ENCODE data around the gene LARGE2.

DNA sequence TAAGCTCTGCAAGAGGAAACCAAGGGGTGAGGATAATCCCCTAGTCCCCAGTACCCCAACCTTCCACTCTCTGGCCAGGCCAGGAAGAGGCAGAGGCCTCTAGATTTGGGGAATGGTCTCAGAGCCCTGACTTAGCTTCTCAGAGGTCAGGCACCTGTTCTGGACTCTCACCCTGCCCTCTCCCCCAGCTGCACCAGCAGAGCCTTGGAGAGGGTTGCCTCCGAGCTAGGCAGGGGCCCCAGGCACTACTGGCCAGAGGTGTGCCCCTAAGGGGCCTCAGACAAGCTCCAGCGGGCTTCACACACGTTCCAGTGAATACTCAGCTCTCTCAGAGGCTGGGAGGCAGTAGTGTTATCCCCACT is 23.4 kb upstream of the LARGE2 start:
- no peak for TF ChIP-seq POLR2A (IDR thresholded peaks at IDR 0.05)
- no peak for TF ChIP-seq CTCF (IDR thresholded peaks at IDR 0.05)
